ENCODE data around the gene ROBO2.

The ROBO2 gene

GRCh38 chr3:77571971-77572715, 532.2 kb downstream of the ROBO2 start:
- no peak for DNase-seq (ENCODE audit: low read depth)

- DNase-seq (ENCODE audit: low read depth) = no peak
Observed at GRCh38 chr3:77577264-77577663, 537.4 kb downstream of the ROBO2 start.

GRCh38 chr3:77586216-77586615, 546.3 kb downstream of the ROBO2 start:
- DNase-seq (ENCODE audit: low read depth) = no peak

- no peak for DNase-seq (ENCODE audit: low read depth)
Observed at GRCh38 chr3:77588863-77589262, 549.0 kb downstream of the ROBO2 start.

- no peak for DNase-seq (ENCODE audit: low read depth)
Observed at GRCh38 chr3:77590191-77590590, 550.3 kb downstream of the ROBO2 start.

GRCh38 chr3:77595371-77595870, 555.5 kb downstream of the ROBO2 start:
- DNase-seq (ENCODE audit: low read depth) = no peak

- no peak for DNase-seq (ENCODE audit: low read depth)
Observed at GRCh38 chr3:77599948-77600347, 560.0 kb downstream of the ROBO2 start.

- no peak for DNase-seq (ENCODE audit: low read depth)
Observed at GRCh38 chr3:77601823-77602415, 562.0 kb downstream of the ROBO2 start.

GRCh38 chr3:77602722-77603121, 562.8 kb downstream of the ROBO2 start:
- no peak for DNase-seq (ENCODE audit: low read depth)

GRCh38 chr3:77605308-77605707, 565.4 kb downstream of the ROBO2 start:
- no peak for DNase-seq (ENCODE audit: low read depth)

- DNase-seq (ENCODE audit: low read depth) = no peak
Observed at GRCh38 chr3:77605865-77606264, 566.0 kb downstream of the ROBO2 start.

- no peak for DNase-seq (ENCODE audit: low read depth)
Observed at GRCh38 chr3:77606372-77606771, 566.5 kb downstream of the ROBO2 start.

GRCh38 chr3:77618686-77619085, 578.8 kb downstream of the ROBO2 start:
- no peak for DNase-seq (ENCODE audit: low read depth)

GRCh38 chr3:77620009-77620408, 580.1 kb downstream of the ROBO2 start:
- no peak for DNase-seq (ENCODE audit: low read depth)

GRCh38 chr3:77623500-77623899, 583.6 kb downstream of the ROBO2 start:
- no peak for DNase-seq (ENCODE audit: low read depth)

GRCh38 chr3:77626157-77626556, 586.3 kb downstream of the ROBO2 start:
- no peak for DNase-seq (ENCODE audit: low read depth)

- DNase-seq (ENCODE audit: low read depth) = no peak
Observed at GRCh38 chr3:77648214-77648613, 608.3 kb downstream of the ROBO2 start.

- DNase-seq (ENCODE audit: low read depth) = no peak
Observed at GRCh38 chr3:77648664-77649063, 608.8 kb downstream of the ROBO2 start.

GRCh38 chr3:77652624-77653023, 612.7 kb downstream of the ROBO2 start:
- no peak for DNase-seq (ENCODE audit: low read depth)

- no peak for DNase-seq (ENCODE audit: low read depth)
Observed at GRCh38 chr3:77655396-77655795, 615.5 kb downstream of the ROBO2 start.

- no peak for DNase-seq (ENCODE audit: low read depth)
Observed at GRCh38 chr3:77660718-77661117, 620.8 kb downstream of the ROBO2 start.

GRCh38 chr3:77667901-77668300, 628.0 kb downstream of the ROBO2 start:
- DNase-seq (ENCODE audit: low read depth) = no peak

- DNase-seq (ENCODE audit: low read depth) = no peak
Observed at GRCh38 chr3:77668376-77668775, 628.5 kb downstream of the ROBO2 start.

- DNase-seq (ENCODE audit: low read depth) = no peak
Observed at GRCh38 chr3:77672016-77672415, 632.1 kb downstream of the ROBO2 start.

Data from stimulated activated CD8-positive, alpha-beta memory T cell treated with anti-CD3 and anti-CD28 coated beads, Interleukin-4, amount 100 ng/mL, for 24 hours (primary cell).